OCI-LY7 (cell line): ENCODE measurements around the gene ALPK3. TPM values are rescaled to one million over a fixed set of nuclear protein-coding genes. Genes with fewer than 3 reads are reported as not detected.

Source experiments
- BruUV-seq: library from RNA; stranded (reverse); fragments of 400-500 nt; replicated peaks from 2 replicates; lab custom pipeline; 2021; lab: Mats Ljungman, UMichigan
- CTCF ChIA-PET: fragments of 300-600 bp; sonication (Branson Sonifier 250); formaldehyde crosslinking; loops from one replicate; lab custom pipeline; 2022; ENCODE audit warnings: antibody characterized with exemption; ENCODE audit not compliant: unreplicated experiment; lab: Charles Lee
- POLR2A ChIA-PET: fragments of 300-600 bp; sonication (Branson Sonifier 250); formaldehyde crosslinking; loops from one replicate; lab custom pipeline; 2022; ENCODE audit warnings: antibody characterized with exemption; lab: Charles Lee
- DNase-seq: peaks from one replicate; pipeline ENCODE4 v3.0.0-alpha.2; 2015; ENCODE audit warnings: low spot score
- H2AFZ ChIP-seq: fragments of 200-600 bp; sonication (generic), shearing (Covaris generic); 2 replicates; pipeline ENCODE4 v1.6.1; 2014; ENCODE audit warnings: mild to moderate bottlenecking, antibody characterized with exemption, low read length, moderate library complexity
- H3K27ac ChIP-seq: fragments of 200-600 bp; sonication (generic); 2 replicates; pipeline ENCODE4 v1.5.1; 2014; ENCODE audit warnings: mixed run types, low read depth, mild to moderate bottlenecking, moderate library complexity, low read length, inconsistent platforms; ENCODE audit not compliant: poor library complexity, severe bottlenecking
- H3K36me3 ChIP-seq: fragments of 200-600 bp; sonication (generic); 2 replicates; pipeline ENCODE4 v1.6.1; 2014; ENCODE audit warnings: mild to moderate bottlenecking, antibody characterized with exemption, low read length, moderate library complexity, mixed read lengths; ENCODE audit not compliant: insufficient read depth
- H3K4me1 ChIP-seq: fragments of 200-600 bp; sonication (generic); 2 replicates; pipeline ENCODE4 v1.5.1; 2014; ENCODE audit warnings: mild to moderate bottlenecking, low read length; ENCODE audit not compliant: insufficient read depth, poor library complexity, severe bottlenecking
- H3K4me2 ChIP-seq: fragments of 200-600 bp; sonication (generic); 2 replicates; pipeline ENCODE4 v1.6.1; 2014; ENCODE audit warnings: mild to moderate bottlenecking, low read length
- H3K4me3 ChIP-seq: fragments of 200-600 bp; sonication (generic); 2 replicates; pipeline ENCODE4 v1.5.1; 2014; ENCODE audit warnings: mild to moderate bottlenecking, low read depth, low read length; ENCODE audit not compliant: poor library complexity, severe bottlenecking
- H3K79me2 ChIP-seq: fragments of 200-600 bp; sonication (generic); 2 replicates; pipeline ENCODE4 v1.6.1; 2016; ENCODE audit warnings: low read depth, mild to moderate bottlenecking, low read length, moderate library complexity, mixed read lengths; ENCODE audit not compliant: insufficient read depth
- H3K9me2 ChIP-seq: fragments of 200-600 bp; sonication (generic); 2 replicates; pipeline ENCODE4 v1.6.1; 2016; ENCODE audit warnings: mild to moderate bottlenecking, low read length, mixed read lengths; ENCODE audit not compliant: insufficient read depth
- H3K9me3 ChIP-seq: fragments of 200-600 bp; sonication (generic); 2 replicates; pipeline ENCODE4 v1.6.1; 2014; ENCODE audit warnings: mild to moderate bottlenecking, mixed run types, low read length, mixed read lengths
- H4K20me1 ChIP-seq: fragments of 200-600 bp; sonication (generic); 2 replicates; pipeline ENCODE4 v1.6.1; 2014; ENCODE audit warnings: mild to moderate bottlenecking, antibody characterized with exemption, low read length, moderate library complexity, mixed read lengths; ENCODE audit not compliant: insufficient read depth
- CTCF ChIP-seq: fragments of 200-600 bp; sonication (generic); conservative IDR thresholded peaks from 2 replicates; pipeline ENCODE4 v1.5.1; 2014; ENCODE audit warnings: mild to moderate bottlenecking, antibody characterized with exemption, low read length, moderate library complexity, mixed read lengths
- EZH2phosphoT487 ChIP-seq: fragments of 200-600 bp; sonication (generic); IDR thresholded peaks from 2 replicates; pipeline ENCODE4 v1.6.1; 2018; ENCODE audit warnings: low read depth, borderline replicate concordance, mild to moderate bottlenecking, mixed run types, antibody characterized with exemption, low read length, moderate library complexity, mixed read lengths
- intact Hi-C: fragments of 100-400 bp; cut with micrococcal nuclease; formaldehyde crosslinking; loops from one replicate; pipeline ENCODE4 v1.10.0; 2022; ENCODE audit not compliant: unreplicated experiment
- total RNA-seq, 2 experiments: library from RNA; depleted of rRNA in 1 of 2; stranded (reverse); fragments of >200 nt in 1 of 2; shearing (Covaris generic) in 1 of 2; gene quantifications; 2 replicates each; pipeline ENCODE4 v1.2.3, GENCODE V29; 2014 to 2022

The ALPK3 gene
- total RNA-seq, 2 experiments from 2014 or later: 0.16 to 0.23 TPM

GRCh38 chr15:84880822-84881519 lies 63.8 kb downstream of the ALPK3 start:
- BruUV-seq: no TSS peak
- intact Hi-C loops: no loop called here
- H3K4me2 ChIP-seq: no peak overlapping the region
- TF ChIP-seq EZH2phosphoT487 (no peak), CTCF (no peak)
- H3K4me1 ChIP-seq: no peaks in the 10 kb centered on the region
- H3K9me3 ChIP-seq: no peaks in the 10 kb centered on the region
- ChIA-PET POLR2A (no interaction called here), CTCF (no interaction called here)
- H3K9me2 ChIP-seq: no peaks in the 10 kb centered on the region
- no peak overlapping the region for H2AFZ ChIP-seq
- H3K27ac ChIP-seq: no peak overlapping the region
- H3K4me3 ChIP-seq: no peak overlapping the region
- DNase-seq: no peak
- no peaks in the 10 kb centered on the region for H3K79me2 ChIP-seq
- no peaks in the 10 kb centered on the region for H4K20me1 ChIP-seq
- no peaks in the 10 kb centered on the region for H3K36me3 ChIP-seq

GRCh38 chr15:84881520-84881830 lies 64.3 kb downstream of the ALPK3 start:
- Histone ChIP-seq H3K79me2 (no peaks in the 10 kb centered on the region), H3K27ac (no peak overlapping the region), H3K9me2 (no peaks in the 10 kb centered on the region), H3K4me1 (no peaks in the 10 kb centered on the region), H3K4me2 (no peak overlapping the region), H3K4me3 (no peak overlapping the region), H2AFZ (no peak overlapping the region), H4K20me1 (no peaks in the 10 kb centered on the region), H3K36me3 (no peaks in the 10 kb centered on the region), H3K9me3 (no peaks in the 10 kb centered on the region)
- intact Hi-C loops: no loop called here
- CTCF ChIA-PET: no interaction called here
- POLR2A ChIA-PET: no interaction called here
- TF ChIP-seq CTCF: no peak
- BruUV-seq: no TSS peak
- DNase-seq: no peak

GRCh38 chr15:84883466-84883865 lies 66.3 kb downstream of the ALPK3 start:
- no peak overlapping the region for H3K27ac ChIP-seq
- no peaks in the 10 kb centered on the region for H3K9me2 ChIP-seq
- no peak overlapping the region for H2AFZ ChIP-seq
- ChIA-PET CTCF (no interaction called here), POLR2A (no interaction called here)
- no peak for DNase-seq
- no peaks in the 10 kb centered on the region for H3K36me3 ChIP-seq
- H3K79me2 ChIP-seq: no peaks in the 10 kb centered on the region
- TF ChIP-seq EZH2phosphoT487 (no peak), CTCF (no peak)
- no peaks in the 10 kb centered on the region for H3K4me1 ChIP-seq
- H4K20me1 ChIP-seq: no peaks in the 10 kb centered on the region
- no peak overlapping the region for H3K4me3 ChIP-seq
- intact Hi-C loops: no loop called here
- no TSS peak for BruUV-seq
- no peaks in the 10 kb centered on the region for H3K9me3 ChIP-seq
- H3K4me2 ChIP-seq: no peak overlapping the region
